HCT116 (cell line): ENCODE measurements around the gene HAP1. TPM values are rescaled to one million over a fixed set of nuclear protein-coding genes. Genes with fewer than 3 reads are reported as not detected.

Source experiments
- ATAC-seq: fragments of 200-7000 bp; cut with Tn5 transposase; 2 replicates; pipeline ENCODE4 v1.9.1; 2020; ENCODE audit warnings: mild to moderate bottlenecking, moderate library complexity
- BruUV-seq: library from RNA; stranded (reverse); fragments of 400-500 nt; replicated peaks from 2 replicates; lab custom pipeline; 2021; lab: Mats Ljungman, UMichigan
- CTCF ChIA-PET: fragments of 300-600 bp; sonication (Branson Sonifier 250); formaldehyde crosslinking; loops from one replicate; lab custom pipeline; 2021; ENCODE audit warnings: antibody characterized with exemption; lab: Charles Lee
- POLR2A ChIA-PET: fragments of 300-600, 350-600 bp; sonication (Branson Sonifier 250); formaldehyde crosslinking; loops from one replicate; lab custom pipeline; 2021; ENCODE audit warnings: antibody characterized with exemption; lab: Charles Lee
- RAD21 ChIA-PET, 2 experiments: fragments of 300-600 bp; sonication (Branson Sonifier 250); formaldehyde crosslinking; loops; one replicate each; lab custom pipeline; 2023; ENCODE audit warnings: low total read pairs in 2 of 2; ENCODE audit not compliant: uncharacterized antibody in 2 of 2, unreplicated experiment in 2 of 2, low non-redundant PET in 1 of 2; lab: Charles Lee
- DNase-seq: peaks from one replicate; pipeline ENCODE4 v3.0.0-alpha.2; 2010; ENCODE audit warnings: low read depth, low spot score
- H2AFZ ChIP-seq: fragments of 200-600 bp; shearing (Covaris generic), sonication (generic); 2 replicates; pipeline ENCODE4 v1.6.1; 2017; ENCODE audit warnings: low read depth, mixed run types, mixed read lengths, antibody characterized with exemption, low read length; ENCODE audit not compliant: poor library complexity, severe bottlenecking
- H3K27ac ChIP-seq: 2 replicates; pipeline ENCODE4 v1.5.1; 2012; ENCODE audit warnings: low read depth, low read length
- H3K27me3 ChIP-seq: fragments of 200-600 bp; sonication (generic); 2 replicates; pipeline ENCODE4 v1.6.1; 2016; ENCODE audit warnings: mixed run types, low read length, mixed read lengths; ENCODE audit not compliant: insufficient read depth
- H3K36me3 ChIP-seq, 2 experiments: fragments of 200-500 bp in 1 of 2; fragments of 200-600 bp in 1 of 2; sonication (Bioruptor generic) in 1 of 2; sonication (generic) in 1 of 2; 2 replicates each; pipeline versions ENCODE4 v1.5.1 to v1.6.1; 2014 to 2016; ENCODE audit warnings: low read length in 2 of 2, inconsistent platforms in 1 of 2, mixed read lengths in 1 of 2, mixed run types in 1 of 2; ENCODE audit not compliant: insufficient read depth in 2 of 2, control insufficient read depth in 1 of 2
- H3K4me1 ChIP-seq, 2 experiments: fragments of 200-600 bp in 1 of 2; sonication (generic) in 1 of 2; 2 replicates each; pipeline versions ENCODE4 v1.5.1 to v1.6.1; 2012 to 2017; ENCODE audit warnings: low read length in 2 of 2, inconsistent platforms in 1 of 2, mild to moderate bottlenecking in 1 of 2, mixed read lengths in 1 of 2, mixed run types in 1 of 2, moderate library complexity in 1 of 2; ENCODE audit not compliant: insufficient read depth in 2 of 2, control insufficient read depth in 1 of 2
- H3K4me2 ChIP-seq: fragments of 200-600 bp; sonication (generic); 2 replicates; pipeline ENCODE4 v1.6.1; 2017; ENCODE audit warnings: mixed run types, low read length, mixed read lengths
- H3K4me3 ChIP-seq, 2 experiments: fragments of 200-600 bp in 1 of 2; sonication (generic) in 1 of 2; replicated peaks in 1 of 2; 2 replicates each; pipeline ENCODE4 v1.5.1; 2011 to 2016; ENCODE audit warnings: low read length in 2 of 2, control low read depth in 1 of 2, low read depth in 1 of 2, mild to moderate bottlenecking in 1 of 2, mixed read lengths in 1 of 2, mixed run types in 1 of 2
- H3K79me2 ChIP-seq: fragments of 200-600 bp; sonication (generic); 2 replicates; pipeline ENCODE4 v1.6.1; 2017; ENCODE audit warnings: mild to moderate bottlenecking, mixed run types, low read length, moderate library complexity, mixed read lengths; ENCODE audit not compliant: insufficient read depth
- H3K9ac ChIP-seq: fragments of 200-600 bp; sonication (generic); 2 replicates; pipeline ENCODE4 v1.6.1; 2016; ENCODE audit warnings: low read length, mixed read lengths
- H3K9me2 ChIP-seq: fragments of 200-600 bp; sonication (generic), shearing (Covaris generic); 2 replicates; pipeline ENCODE4 v1.6.1; 2017; ENCODE audit warnings: mixed run types, mild to moderate bottlenecking, moderate library complexity; ENCODE audit not compliant: insufficient read depth
- H3K9me3 ChIP-seq, 2 experiments: fragments of 200-500 bp in 1 of 2; fragments of 200-600 bp in 1 of 2; sonication (Bioruptor generic) in 1 of 2; sonication (generic) in 1 of 2; 2 replicates each; pipeline ENCODE4 v1.6.1; 2014 to 2017; ENCODE audit warnings: low read length in 2 of 2, mixed read lengths in 2 of 2, inconsistent platforms in 1 of 2, low read depth in 1 of 2, mild to moderate bottlenecking in 1 of 2, mixed run types in 1 of 2, moderate library complexity in 1 of 2; ENCODE audit not compliant: control insufficient read depth in 1 of 2, insufficient read depth in 1 of 2
- H4K20me1 ChIP-seq: fragments of 200-600 bp; sonication (generic), shearing (Covaris generic); 2 replicates; pipeline ENCODE4 v1.6.1; 2017; ENCODE audit warnings: mixed run types, mild to moderate bottlenecking, moderate library complexity; ENCODE audit not compliant: insufficient read depth
- EZH2 ChIP-seq: fragments of 200-600 bp; sonication (generic); IDR thresholded peaks from 2 replicates; pipeline ENCODE4 v1.6.1; 2017; ENCODE audit warnings: antibody characterized with exemption, mixed run types
- EZH2phosphoT487 ChIP-seq: fragments of 200-600 bp; IDR thresholded peaks from 2 replicates; pipeline ENCODE4 v1.6.1; 2018; ENCODE audit warnings: antibody characterized with exemption, borderline replicate concordance
- POLR2AphosphoS5 ChIP-seq: IDR thresholded peaks from 2 replicates; pipeline ENCODE4 v1.6.1; 2011; ENCODE audit warnings: mild to moderate bottlenecking, low read depth, low read length, moderate library complexity
- SIN3A ChIP-seq: IDR thresholded peaks from 2 replicates; pipeline ENCODE4 v1.6.1; 2012; ENCODE audit warnings: low read depth
- SP1 ChIP-seq: IDR thresholded peaks from 2 replicates; pipeline ENCODE4 v1.6.1; 2012; ENCODE audit warnings: low read depth
- YY1 ChIP-seq: IDR thresholded peaks from 2 replicates; pipeline ENCODE4 v1.6.1; 2011; ENCODE audit warnings: low read length, low read depth, moderate library complexity, mild to moderate bottlenecking; ENCODE audit not compliant: insufficient replicate concordance; ENCODE audit errors: extremely low read depth
- ZFX ChIP-seq: fragments of 450-650 bp; IDR thresholded peaks from 2 replicates; pipeline ENCODE4 v1.6.1; 2017
- ZNF274 ChIP-seq: fragments of 200-500 bp; sonication (Bioruptor generic); IDR thresholded peaks from 2 replicates; pipeline ENCODE4 v1.6.1; 2014; ENCODE audit warnings: mild to moderate bottlenecking, low read depth, low read length, inconsistent platforms
- intact Hi-C: fragments of 100-400 bp; cut with micrococcal nuclease; formaldehyde crosslinking; loops from 2 replicates; pipeline ENCODE4 v1.10.0; 2022
- total RNA-seq: library from RNA; stranded (reverse); gene quantifications from one replicate; pipeline ENCODE4 v1.2.1, GENCODE V29; 2021; ENCODE audit not compliant: unreplicated experiment
- TF ChIP-seq, protein P1 (sequence below): IDR thresholded peaks from 2 replicates; pipeline ENCODE4 v1.6.1; 2012; ENCODE audit warnings: low read depth

HAP1 gene
- total RNA-seq, 1 experiment from 2014 or later: 3.4 TPM

DNA sequence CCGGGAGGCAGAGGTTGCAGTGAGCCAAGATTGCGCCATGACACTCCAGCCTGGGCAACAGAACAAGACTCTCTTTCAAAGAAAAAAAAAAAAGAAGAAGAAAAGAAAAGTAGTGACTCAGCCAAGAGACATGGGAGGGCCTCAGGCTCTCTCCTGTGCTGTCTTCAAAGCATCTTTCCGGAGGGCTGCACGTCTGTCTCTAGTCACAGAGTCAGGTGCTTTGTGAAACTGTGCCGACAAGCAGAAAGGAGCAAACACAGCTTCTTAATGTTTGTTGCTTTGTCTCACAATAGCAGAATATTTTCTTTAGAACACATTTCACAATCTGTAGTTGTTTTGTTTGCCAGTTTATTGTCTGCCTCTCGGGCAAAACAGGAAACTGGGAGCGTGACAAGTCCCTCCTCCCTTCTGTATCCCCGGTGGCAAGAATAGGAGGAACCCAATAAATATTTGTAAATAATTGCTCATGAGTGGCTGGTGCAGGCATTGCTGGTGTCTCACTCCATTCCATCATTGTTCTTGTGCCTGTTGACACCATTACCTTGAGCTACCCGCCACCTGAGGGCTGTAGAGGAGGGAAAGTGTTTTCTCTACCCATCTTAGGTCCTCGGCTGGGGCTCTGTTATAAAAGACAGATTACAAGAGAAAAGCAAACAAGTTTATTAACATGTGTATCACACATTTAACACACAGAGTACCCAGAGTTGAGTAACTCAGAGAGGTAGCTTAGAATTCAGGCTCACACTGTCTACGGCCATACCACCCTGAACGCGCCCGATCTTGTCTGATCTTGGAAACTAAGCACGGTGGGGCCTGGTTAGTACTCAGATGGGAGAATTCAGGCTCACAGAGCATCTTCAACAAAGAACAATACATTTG, 16.8 kb downstream of the HAP1 start:
- H3K79me2 ChIP-seq: no peaks in the 10 kb centered on the region
- no peaks in the 10 kb centered on the region for H3K27me3 ChIP-seq
- ATAC-seq (peak; percentile 46; the same call in 1 of the 2 replicates), DNase-seq (no peak)
- H3K4me2 ChIP-seq: no peak overlapping the region
- no peak overlapping the region for H3K9ac ChIP-seq
- no peak for TF ChIP-seq ZFX
- TF ChIP-seq SIN3A: no peak
- TF ChIP-seq EZH2phosphoT487: no peak
- TF ChIP-seq EZH2: no peak
- no peak for TF ChIP-seq ZNF274
- TF ChIP-seq POLR2AphosphoS5: no peak
- no peak for TF ChIP-seq SP1
- no peak for TF ChIP-seq YY1
- TF ChIP-seq, protein P1, sequence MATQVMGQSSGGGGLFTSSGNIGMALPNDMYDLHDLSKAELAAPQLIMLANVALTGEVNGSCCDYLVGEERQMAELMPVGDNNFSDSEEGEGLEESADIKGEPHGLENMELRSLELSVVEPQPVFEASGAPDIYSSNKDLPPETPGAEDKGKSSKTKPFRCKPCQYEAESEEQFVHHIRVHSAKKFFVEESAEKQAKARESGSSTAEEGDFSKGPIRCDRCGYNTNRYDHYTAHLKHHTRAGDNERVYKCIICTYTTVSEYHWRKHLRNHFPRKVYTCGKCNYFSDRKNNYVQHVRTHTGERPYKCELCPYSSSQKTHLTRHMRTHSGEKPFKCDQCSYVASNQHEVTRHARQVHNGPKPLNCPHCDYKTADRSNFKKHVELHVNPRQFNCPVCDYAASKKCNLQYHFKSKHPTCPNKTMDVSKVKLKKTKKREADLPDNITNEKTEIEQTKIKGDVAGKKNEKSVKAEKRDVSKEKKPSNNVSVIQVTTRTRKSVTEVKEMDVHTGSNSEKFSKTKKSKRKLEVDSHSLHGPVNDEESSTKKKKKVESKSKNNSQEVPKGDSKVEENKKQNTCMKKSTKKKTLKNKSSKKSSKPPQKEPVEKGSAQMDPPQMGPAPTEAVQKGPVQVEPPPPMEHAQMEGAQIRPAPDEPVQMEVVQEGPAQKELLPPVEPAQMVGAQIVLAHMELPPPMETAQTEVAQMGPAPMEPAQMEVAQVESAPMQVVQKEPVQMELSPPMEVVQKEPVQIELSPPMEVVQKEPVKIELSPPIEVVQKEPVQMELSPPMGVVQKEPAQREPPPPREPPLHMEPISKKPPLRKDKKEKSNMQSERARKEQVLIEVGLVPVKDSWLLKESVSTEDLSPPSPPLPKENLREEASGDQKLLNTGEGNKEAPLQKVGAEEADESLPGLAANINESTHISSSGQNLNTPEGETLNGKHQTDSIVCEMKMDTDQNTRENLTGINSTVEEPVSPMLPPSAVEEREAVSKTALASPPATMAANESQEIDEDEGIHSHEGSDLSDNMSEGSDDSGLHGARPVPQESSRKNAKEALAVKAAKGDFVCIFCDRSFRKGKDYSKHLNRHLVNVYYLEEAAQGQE: no peak
- intact Hi-C loops: no loop called here
- ChIA-PET CTCF (interaction anchor here (1.1 kb wide), 1 partner anchor 22 kb away, joined by 3 read pairs; no protein-coding TSS in a partner anchor), RAD21 (no interaction called here), POLR2A (interaction anchor here (3.1 kb wide), 1 partner anchor 29 kb away, joined by 8 read pairs; the partner anchor contains the start of gene EIF1)
- no peaks in the 10 kb centered on the region for H3K9me3 ChIP-seq
- no peaks in the 10 kb centered on the region for H3K9me2 ChIP-seq
- H3K4me3 ChIP-seq: no peak overlapping the region
- H3K36me3 ChIP-seq: no peaks in the 10 kb centered on the region
- H4K20me1 ChIP-seq: no peaks in the 10 kb centered on the region
- H2AFZ ChIP-seq: peak overlapping the region; percentile 1
- BruUV-seq: no TSS peak
- peaks cover 0 to 16% of the 10 kb centered on the region in 2 experiments; a peak in 2 of 4 replicates for H3K4me1 ChIP-seq
- H3K27ac ChIP-seq: no peak overlapping the region
